PC-3 (cell line): ENCODE data around the gene WDR45. TPM values are rescaled to one million over a fixed set of nuclear protein-coding genes. Genes with fewer than 3 reads are reported as not detected.

Source experiments
- ATAC-seq: fragments of 200-7000 bp; cut with Tn5 transposase; 2 replicates; pipeline ENCODE4 v1.9.1; 2020; ENCODE audit warnings: mild to moderate bottlenecking, moderate library complexity
- BruUV-seq: library from RNA; stranded (reverse); fragments of 400-500 nt; replicated peaks from 2 replicates; lab custom pipeline; 2021; lab: Mats Ljungman, UMichigan
- CTCF ChIA-PET: fragments of 300-600 bp; sonication (Branson Sonifier 250); formaldehyde crosslinking; loops from one replicate; lab custom pipeline; 2022; ENCODE audit warnings: antibody characterized with exemption; lab: Charles Lee
- POLR2A ChIA-PET: fragments of 300-600 bp; sonication (Branson Sonifier 250); formaldehyde crosslinking; loops from one replicate; lab custom pipeline; 2022; ENCODE audit warnings: antibody characterized with exemption; ENCODE audit not compliant: unreplicated experiment; lab: Charles Lee
- DNase-seq: peaks from one replicate; pipeline ENCODE4 v3.0.0-alpha.2; 2015
- H2AFZ ChIP-seq: fragments of 300-600 bp; sonication (generic); 2 replicates; pipeline ENCODE4 v1.6.0; 2016; ENCODE audit warnings: antibody characterized with exemption, low read length
- H3F3A ChIP-seq: fragments of 300-600 bp; sonication (generic); one replicate; pipeline ENCODE4 v1.6.0; 2017; ENCODE audit warnings: antibody characterized with exemption, low read length, control low read depth, mild to moderate bottlenecking; ENCODE audit not compliant: unreplicated experiment
- H3K27ac ChIP-seq: fragments of 300-600 bp; sonication (generic); 2 replicates; pipeline ENCODE4 v1.5.1; 2016; ENCODE audit warnings: mild to moderate bottlenecking, low read length
- H3K27me3 ChIP-seq: fragments of 300-600 bp; sonication (generic); 2 replicates; pipeline ENCODE4 v1.6.1; 2016; ENCODE audit warnings: low read length, mixed read lengths
- H3K36me3 ChIP-seq: fragments of 300-600 bp; sonication (generic); 2 replicates; pipeline ENCODE4 v1.6.1; 2016; ENCODE audit warnings: low read depth, mixed run types, low read length, mixed read lengths
- H3K4me1 ChIP-seq: fragments of 300-600 bp; sonication (generic); 2 replicates; pipeline ENCODE4 v1.5.1; 2016; ENCODE audit warnings: low read length; ENCODE audit not compliant: insufficient read depth
- H3K4me2 ChIP-seq: fragments of 300-600 bp; sonication (generic); 2 replicates; pipeline ENCODE4 v1.6.0; 2016; ENCODE audit warnings: low read length
- H3K4me3 ChIP-seq: fragments of 300-600 bp; sonication (generic); 2 replicates; pipeline ENCODE4 v1.5.1; 2016; ENCODE audit warnings: mild to moderate bottlenecking, low read length, mixed read lengths
- H3K79me2 ChIP-seq: fragments of 300-600 bp; sonication (generic); 2 replicates; pipeline ENCODE4 v1.6.1; 2017; ENCODE audit warnings: low read length, mixed read lengths
- H3K9ac ChIP-seq: fragments of 300-600 bp; sonication (generic); 2 replicates; pipeline ENCODE4 v1.6.0; 2016; ENCODE audit warnings: mild to moderate bottlenecking, low read length
- H3K9me2 ChIP-seq: fragments of 300-600 bp; sonication (generic); replicated peaks from 2 replicates; pipeline ENCODE4 v1.6.1; 2016; ENCODE audit warnings: mixed run types, low read length, mixed read lengths
- H3K9me3 ChIP-seq: fragments of 300-600 bp; sonication (generic); 2 replicates; pipeline ENCODE4 v1.6.1; 2016; ENCODE audit warnings: low read length, mixed read lengths
- H4K20me1 ChIP-seq: fragments of 300-600 bp; sonication (generic); 2 replicates; pipeline ENCODE4 v1.6.1; 2016; ENCODE audit warnings: low read length, mixed read lengths
- EZH2 ChIP-seq: fragments of 300-600 bp; sonication (generic); IDR thresholded peaks from one replicate; pipeline ENCODE4 v1.6.1; 2017; ENCODE audit warnings: antibody characterized with exemption, mild to moderate bottlenecking, low read length; ENCODE audit not compliant: unreplicated experiment
- EZH2phosphoT487 ChIP-seq: fragments of 300-600 bp; sonication (generic); IDR thresholded peaks from 2 replicates; pipeline ENCODE4 v1.6.1; 2018; ENCODE audit warnings: mild to moderate bottlenecking, antibody characterized with exemption, low read length, borderline replicate concordance
- intact Hi-C: fragments of 100-400 bp; cut with micrococcal nuclease; formaldehyde crosslinking; loops from 2 replicates; pipeline ENCODE4 v1.9.0; 2023
- total RNA-seq: library from RNA; depleted of rRNA; stranded (reverse); fragments of >200 nt; gene quantifications from 2 replicates; pipeline ENCODE4 v1.2.3, GENCODE V29; 2014
- TF ChIP-seq, protein P1 (sequence below): fragments of 300-600 bp; sonication (generic); conservative IDR thresholded peaks from 2 replicates; pipeline ENCODE4 v1.5.1; 2017; ENCODE audit warnings: antibody characterized with exemption, low read depth, mild to moderate bottlenecking, low read length

Gene WDR45
- total RNA-seq, 1 experiment from 2014 or later, result 27.2 TPM

DNA sequence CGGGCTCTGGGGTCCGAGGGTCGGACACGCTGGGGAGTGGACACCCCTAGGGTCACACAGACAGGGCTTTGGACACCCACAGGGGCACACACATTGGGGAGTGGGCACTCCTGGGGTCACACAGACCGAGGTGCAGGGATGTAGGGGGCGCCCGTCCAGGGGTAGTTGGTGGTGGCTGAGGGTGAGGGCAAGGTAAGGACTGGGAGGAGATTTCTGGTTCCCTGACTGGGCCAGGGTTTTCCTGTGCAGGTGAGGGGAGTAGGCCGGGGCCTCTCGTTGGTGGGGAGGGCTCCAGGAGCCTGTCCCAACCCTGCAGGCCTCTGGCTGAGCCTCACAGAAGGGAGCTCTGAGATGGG is 21.9 kb upstream of the WDR45 start:
- Histone ChIP-seq H3K27me3 (no peaks in the 10 kb centered on the region), H3K4me1 (peaks cover 3% of the 10 kb centered on the region; the same call in 1 of the 2 replicates), H3K9me3 (no peaks in the 10 kb centered on the region), H4K20me1 (no peaks in the 10 kb centered on the region), H3K27ac (peak overlapping the region; percentile 36; the same call in 1 of the 2 replicates), H2AFZ (peak overlapping the region; percentile 78), H3K4me2 (peak overlapping the region; percentile 98), H3F3A (no peaks in the 10 kb centered on the region), H3K4me3 (peak overlapping the region; percentile 95), H3K9ac (peak overlapping the region; percentile 77), H3K36me3 (no peaks in the 10 kb centered on the region; the same call in 1 of the 2 replicates), H3K79me2 (peaks cover 18% of the 10 kb centered on the region), H3K9me2 (no peaks in the 10 kb centered on the region)
- ChIA-PET CTCF (no interaction called here), POLR2A (no interaction called here)
- intact Hi-C loops, result loop anchor here (2.0 kb wide), 1 partner anchor 63 kb away; no protein-coding TSS in a partner anchor
- ATAC-seq (peak; percentile 5), DNase-seq (no peak)
- TF ChIP-seq EZH2, result no peak
- TF ChIP-seq, protein P1, sequence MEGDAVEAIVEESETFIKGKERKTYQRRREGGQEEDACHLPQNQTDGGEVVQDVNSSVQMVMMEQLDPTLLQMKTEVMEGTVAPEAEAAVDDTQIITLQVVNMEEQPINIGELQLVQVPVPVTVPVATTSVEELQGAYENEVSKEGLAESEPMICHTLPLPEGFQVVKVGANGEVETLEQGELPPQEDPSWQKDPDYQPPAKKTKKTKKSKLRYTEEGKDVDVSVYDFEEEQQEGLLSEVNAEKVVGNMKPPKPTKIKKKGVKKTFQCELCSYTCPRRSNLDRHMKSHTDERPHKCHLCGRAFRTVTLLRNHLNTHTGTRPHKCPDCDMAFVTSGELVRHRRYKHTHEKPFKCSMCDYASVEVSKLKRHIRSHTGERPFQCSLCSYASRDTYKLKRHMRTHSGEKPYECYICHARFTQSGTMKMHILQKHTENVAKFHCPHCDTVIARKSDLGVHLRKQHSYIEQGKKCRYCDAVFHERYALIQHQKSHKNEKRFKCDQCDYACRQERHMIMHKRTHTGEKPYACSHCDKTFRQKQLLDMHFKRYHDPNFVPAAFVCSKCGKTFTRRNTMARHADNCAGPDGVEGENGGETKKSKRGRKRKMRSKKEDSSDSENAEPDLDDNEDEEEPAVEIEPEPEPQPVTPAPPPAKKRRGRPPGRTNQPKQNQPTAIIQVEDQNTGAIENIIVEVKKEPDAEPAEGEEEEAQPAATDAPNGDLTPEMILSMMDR, result peak; percentile 44
- BruUV-seq, result no TSS peak

DNA sequence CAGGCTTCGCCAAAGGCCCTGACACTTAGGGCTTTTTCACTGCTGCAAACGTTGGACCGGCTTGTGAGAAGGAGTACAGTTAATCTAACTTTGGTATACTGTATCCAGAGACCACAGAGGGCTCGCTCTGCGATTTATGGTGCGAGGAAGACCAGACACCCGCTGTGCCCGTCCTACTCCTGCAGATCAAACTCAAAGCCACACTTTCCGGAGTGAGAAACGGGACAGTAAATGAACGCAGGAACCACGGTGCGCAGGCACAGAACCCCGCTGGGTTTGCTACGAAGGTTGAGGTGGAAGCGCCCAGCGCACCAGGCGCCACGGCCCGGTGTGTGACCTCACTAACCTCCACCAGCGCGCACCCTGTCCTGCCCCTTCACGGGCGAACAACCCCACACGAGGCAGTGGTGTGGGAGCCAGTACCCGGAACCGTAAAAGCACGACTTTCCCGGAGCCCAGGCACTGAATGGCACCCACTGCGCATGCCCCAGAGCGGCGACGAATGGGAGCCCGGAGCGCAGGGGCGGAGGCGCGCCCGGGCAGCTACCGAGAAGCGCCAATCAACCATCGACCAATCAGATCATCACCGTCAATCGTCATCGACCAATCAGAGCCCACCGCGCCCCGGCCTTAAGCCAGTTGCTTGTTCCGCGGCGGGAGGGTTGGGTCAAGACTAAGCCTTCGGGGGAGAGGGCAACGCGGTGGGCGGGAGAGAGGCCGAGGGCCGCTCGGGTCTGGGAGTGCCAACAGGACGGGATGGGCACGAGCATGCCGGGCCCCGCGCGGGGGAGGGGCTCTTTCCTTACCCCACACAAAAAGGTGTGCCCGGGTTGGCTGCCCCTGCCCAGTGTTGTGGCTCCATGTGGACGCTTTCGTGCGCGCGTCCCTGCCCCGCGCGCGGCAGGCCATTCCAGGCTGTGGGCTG is 21.3 kb upstream of the WDR45 start:
- Histone ChIP-seq H3K79me2 (peaks cover 18% of the 10 kb centered on the region), H3K4me1 (peaks cover 3% of the 10 kb centered on the region; the same call in 1 of the 2 replicates), H3K27ac (peak overlapping the region; percentile 70), H3K36me3 (no peaks in the 10 kb centered on the region), H3K9me3 (no peaks in the 10 kb centered on the region), H3K9me2 (no peaks in the 10 kb centered on the region), H4K20me1 (no peaks in the 10 kb centered on the region), H3K27me3 (no peaks in the 10 kb centered on the region), H2AFZ (peak overlapping the region; percentile 93), H3K9ac (peak overlapping the region; percentile 90), H3K4me3 (peak overlapping the region; percentile 95), H3K4me2 (peak overlapping the region; percentile 98), H3F3A (no peaks in the 10 kb centered on the region)
- ATAC-seq (peak; percentile 88), DNase-seq (peak; percentile 94)
- ChIA-PET CTCF (no interaction called here), POLR2A (interaction anchor here (0.6 kb wide), 1 partner anchor 385 kb away, joined by 5 read pairs; no protein-coding TSS in a partner anchor)
- TF ChIP-seq, protein P1, result no peak
- no peak for TF ChIP-seq EZH2
- no peak for TF ChIP-seq EZH2phosphoT487
- intact Hi-C loops, result loop anchor here (2.0 kb wide), 1 partner anchor 64 kb away; no protein-coding TSS in a partner anchor
- TSS peak; percentile 91 for BruUV-seq

DNA sequence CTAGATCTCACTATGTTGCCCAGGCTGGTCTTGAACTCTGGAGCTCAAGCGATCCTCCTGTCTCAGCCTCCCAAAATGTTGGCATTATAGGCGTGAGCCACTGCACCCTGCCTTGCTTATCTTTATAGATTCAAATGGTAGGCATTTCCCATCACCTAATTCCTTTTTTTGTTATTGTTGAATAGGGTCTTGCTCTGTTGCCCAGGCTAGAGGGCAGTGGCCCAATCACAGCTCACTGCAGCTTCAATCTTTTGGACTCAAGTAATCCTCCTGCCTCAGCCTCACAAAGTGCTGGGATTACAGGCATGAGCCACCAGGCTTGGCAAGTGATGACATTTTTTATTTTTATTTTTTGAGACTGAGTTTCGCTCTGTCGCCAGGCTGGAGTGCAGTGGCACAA is 16.7 kb upstream of the WDR45 start:
- Histone ChIP-seq H3K36me3 (no peaks in the 10 kb centered on the region), H3K4me2 (no peak overlapping the region), H3K9me3 (no peaks in the 10 kb centered on the region), H3K4me3 (no peak overlapping the region), H3F3A (no peaks in the 10 kb centered on the region), H3K9ac (no peak overlapping the region), H3K27me3 (no peaks in the 10 kb centered on the region), H4K20me1 (no peaks in the 10 kb centered on the region), H3K27ac (no peak overlapping the region), H3K9me2 (no peaks in the 10 kb centered on the region), H2AFZ (no peak overlapping the region), H3K79me2 (peaks cover 18% of the 10 kb centered on the region), H3K4me1 (peaks cover under 1% of the 10 kb centered on the region; the same call in 1 of the 2 replicates)
- intact Hi-C loops, result no loop called here
- DNase-seq (no peak), ATAC-seq (no peak)
- BruUV-seq, result no TSS peak
- ChIA-PET CTCF (no interaction called here), POLR2A (no interaction called here)
- TF ChIP-seq EZH2 (no peak), EZH2phosphoT487 (no peak)
- TF ChIP-seq, protein P1, result no peak
